ENCODE measurements around the gene NME1.
"Not testable (repeated sequence)": the region's sequence is repeated elsewhere in the genome, so short reads cannot be mapped to it uniquely, and the experiment has no call there.

NME1 gene

DNA sequence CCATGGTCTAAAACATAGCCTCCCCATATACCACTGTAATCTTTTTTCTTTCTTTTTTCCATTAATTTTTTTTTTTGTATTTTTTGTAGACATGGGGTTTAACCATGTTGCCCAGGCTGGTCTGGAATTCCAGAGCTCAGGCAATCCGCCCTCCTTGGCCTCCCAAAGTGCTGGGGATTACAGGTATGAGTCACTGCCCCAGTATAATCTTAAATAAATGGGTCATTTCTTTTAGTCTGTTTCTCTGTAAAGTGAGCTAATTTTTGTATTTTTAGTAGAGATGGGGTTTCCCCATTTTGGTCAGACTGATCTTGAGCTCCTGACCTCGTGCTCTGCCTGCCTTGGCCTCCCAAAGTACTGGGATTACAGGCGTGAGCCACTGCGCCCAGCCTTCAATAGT lies 5.7 kb upstream of the NME1 start:
- no peak for DNase-seq (ENCODE audit: low spot score)

DNA sequence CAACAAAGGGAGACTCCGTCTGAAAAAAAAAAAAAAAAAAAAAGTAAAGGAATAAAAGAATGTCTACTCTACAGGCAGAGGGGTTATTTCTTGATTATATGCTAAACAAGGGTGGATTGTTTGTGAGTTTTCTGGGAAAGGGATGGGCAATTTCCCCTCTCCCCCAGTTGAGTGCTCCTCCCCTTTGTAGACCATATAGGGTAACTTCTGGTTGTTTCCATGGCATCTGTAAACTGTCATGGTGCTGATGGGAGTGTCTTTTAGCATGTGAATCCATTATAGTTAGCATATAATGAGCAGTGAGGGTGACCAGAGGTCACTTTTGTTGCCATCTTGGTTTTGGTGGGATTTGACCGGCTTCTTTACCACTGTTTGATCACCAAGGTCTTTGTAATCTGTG lies 4.2 kb upstream of the NME1 start:
- DNase-seq (ENCODE audit: low spot score), result no peak

GRCh38 chr17:51150932-51151331 lies 2.4 kb upstream of the NME1 start:
- DNase-seq (ENCODE audit: low spot score), result no peak

- peak; percentile 71 for DNase-seq (ENCODE audit: low spot score)
Observed at GRCh38 chr17:51152766-51153209, 571 bp upstream of the NME1 start.

- peak; percentile 44 for DNase-seq (ENCODE audit: low spot score)
Observed at GRCh38 chr17:51154176-51154575, 817 bp downstream of the NME1 start.

GRCh38 chr17:51155416-51155815 lies 2.1 kb downstream of the NME1 start:
- DNase-seq (ENCODE audit: low spot score), result no peak

DNA sequence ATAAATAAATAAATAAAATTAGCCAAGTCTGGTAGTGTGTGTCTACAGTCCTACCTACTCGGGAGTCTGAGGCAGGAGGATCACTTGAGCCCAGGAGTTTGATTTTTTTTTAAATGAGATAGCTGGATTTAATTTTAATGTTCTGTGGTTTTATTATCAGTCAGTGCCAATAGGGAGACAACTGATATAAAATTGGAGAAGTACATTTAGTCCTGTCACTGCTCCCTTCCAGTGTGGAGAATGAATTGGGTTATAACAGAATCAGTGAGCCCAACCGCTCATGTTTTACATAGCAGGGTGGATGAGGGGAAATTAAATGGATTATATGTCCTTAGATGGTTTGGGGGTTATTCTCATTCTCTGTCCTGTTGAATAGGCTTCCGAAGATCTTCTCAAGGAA lies 6.2 kb downstream of the NME1 start:
- no peak for DNase-seq (ENCODE audit: low spot score)

GRCh38 chr17:51161541-51161940 lies 8.2 kb downstream of the NME1 start:
- no peak for DNase-seq (ENCODE audit: low spot score)

GRCh38 chr17:51164911-51165679 lies 11.7 kb downstream of the NME1 start:
- no peak for DNase-seq (ENCODE audit: low spot score)

DNA sequence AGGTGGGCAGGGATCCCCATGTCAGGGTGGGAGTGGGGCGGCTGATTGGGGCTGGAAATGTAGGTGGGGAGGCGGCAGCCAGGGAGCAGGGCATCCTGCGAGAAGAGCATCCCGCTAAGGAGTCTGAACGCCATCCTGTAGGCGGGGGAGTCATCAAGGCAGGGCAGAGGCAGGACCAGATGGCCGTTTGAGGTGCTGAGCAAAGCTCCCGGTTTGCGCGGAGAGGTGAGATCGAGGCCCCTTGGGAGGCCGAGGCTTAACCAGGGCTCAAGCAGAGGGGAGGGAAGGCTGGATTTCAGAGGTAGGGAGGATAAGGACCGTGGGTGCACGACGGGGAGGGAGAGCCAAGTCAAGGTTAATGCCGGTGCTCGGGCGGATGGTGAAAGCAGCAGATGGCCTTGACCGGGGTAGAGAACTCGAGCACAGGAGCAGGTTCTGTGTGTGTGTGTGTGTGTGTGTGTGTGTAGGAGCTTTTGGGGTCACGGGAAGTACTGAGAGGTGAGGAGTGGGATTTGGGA lies 12.4 kb downstream of the NME1 start:
- DNase-seq (ENCODE audit: low spot score), result peak; percentile 68

DNA sequence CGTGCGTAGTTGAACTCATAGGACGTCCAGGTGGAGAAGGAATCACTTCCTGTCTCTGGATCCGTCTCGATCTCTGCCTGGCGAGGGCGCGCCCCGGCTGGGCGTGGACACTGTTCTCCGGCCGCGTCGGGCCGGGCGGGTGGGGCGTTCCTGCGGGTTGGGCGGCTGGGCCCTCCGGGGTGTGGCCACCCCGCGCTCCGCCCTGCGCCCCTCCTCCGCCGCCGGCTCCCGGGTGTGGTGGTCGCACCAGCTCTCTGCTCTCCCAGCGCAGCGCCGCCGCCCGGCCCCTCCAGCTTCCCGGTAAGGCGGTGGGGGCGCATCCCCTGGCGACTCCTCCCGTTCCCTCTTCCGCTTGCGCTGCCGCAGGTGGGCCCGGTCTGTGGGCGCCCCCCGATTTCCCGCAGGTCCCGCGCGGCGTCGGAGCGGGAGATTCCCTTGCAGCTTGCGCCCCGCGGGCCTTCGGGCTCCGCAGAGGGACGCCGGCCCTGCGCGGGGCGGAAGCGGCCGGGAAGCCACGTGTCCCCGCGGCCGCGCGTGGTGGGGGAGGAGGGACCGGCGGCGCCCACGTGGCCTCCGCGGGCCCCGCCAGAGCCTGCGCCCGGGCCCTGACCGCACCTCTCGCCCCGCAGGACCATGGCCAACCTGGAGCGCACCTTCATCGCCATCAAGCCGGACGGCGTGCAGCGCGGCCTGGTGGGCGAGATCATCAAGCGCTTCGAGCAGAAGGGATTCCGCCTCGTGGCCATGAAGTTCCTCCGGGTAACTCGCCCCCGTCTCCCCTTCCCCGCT lies 13.0 kb downstream of the NME1 start, which contains the start of gene NME2:
Gene NME2 (plus strand): TSS at position 214 of the 789 bp plus-strand sequence. CDS start 420 bp downstream, at position 634.
- peak; percentile 89 for DNase-seq (ENCODE audit: low spot score)

DNA sequence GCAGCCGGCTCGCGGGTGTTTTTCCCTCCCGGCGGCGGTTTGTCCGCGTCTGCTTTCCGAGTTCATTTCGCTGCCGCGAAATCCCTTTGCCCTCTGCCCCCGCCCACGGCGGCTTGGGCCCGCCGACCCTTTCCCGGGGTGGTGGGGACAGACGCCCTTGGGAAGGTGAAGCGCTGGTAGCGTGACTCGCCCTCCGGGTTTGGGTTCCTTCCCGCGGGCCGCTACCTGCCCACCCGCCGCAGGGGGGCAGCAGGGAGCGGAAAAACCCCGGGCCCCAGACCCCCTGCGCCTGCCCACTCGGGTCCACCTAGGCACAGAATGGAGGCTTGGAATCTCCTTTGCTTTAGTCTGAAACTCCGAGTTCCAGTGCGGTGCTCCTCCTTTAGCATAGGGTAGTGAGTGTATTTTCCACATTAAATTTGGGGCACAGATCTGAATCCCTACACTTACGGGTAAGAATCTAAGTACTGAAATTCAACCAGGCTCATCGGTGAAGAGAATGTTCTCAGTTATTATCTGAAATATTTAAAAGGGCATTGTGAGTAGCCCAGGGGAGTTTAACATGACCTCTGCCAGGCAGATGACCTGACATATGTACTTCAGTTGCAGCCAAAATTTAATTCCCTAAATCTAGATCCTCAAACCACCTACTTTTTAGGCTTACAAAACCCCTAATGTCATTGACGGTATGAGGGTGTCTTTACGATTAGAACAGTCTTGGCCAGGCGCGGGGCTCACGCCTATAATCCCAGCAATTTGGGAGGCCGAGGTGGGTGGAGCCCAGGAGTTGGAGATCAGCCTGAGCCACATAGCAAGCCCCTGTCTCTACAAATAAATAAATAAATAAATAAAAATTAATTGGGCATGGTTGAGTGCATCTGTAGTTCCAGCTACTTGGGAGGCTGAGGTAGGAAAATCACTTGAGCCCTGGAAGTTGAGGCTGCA lies 13.9 kb downstream of the NME1 start:
- peak; percentile 61 for DNase-seq (ENCODE audit: low spot score)

DNA sequence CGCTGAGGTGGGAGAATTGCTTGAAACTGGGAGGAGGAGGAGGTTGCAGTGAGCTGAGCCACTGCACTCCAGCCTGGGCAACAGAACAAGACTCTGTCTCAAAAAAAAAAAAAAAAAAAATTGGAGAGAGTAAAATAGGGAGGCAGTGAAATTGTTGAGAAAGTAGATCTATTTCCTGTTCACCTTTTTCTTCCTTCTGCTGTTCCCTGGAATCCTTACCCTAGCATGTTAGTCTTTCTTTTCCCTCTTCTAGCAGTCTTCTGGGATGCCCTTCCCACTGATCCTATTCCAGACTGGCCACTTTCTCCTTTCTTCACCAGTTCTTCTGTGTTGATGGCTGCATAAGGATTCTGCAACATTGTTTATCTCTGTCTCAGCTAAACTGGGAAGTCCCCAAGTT lies 16.0 kb downstream of the NME1 start:
- no peak for DNase-seq (ENCODE audit: low spot score)

GRCh38 chr17:51170736-51171135 lies 17.4 kb downstream of the NME1 start:
- no peak for DNase-seq (ENCODE audit: low spot score)

DNA sequence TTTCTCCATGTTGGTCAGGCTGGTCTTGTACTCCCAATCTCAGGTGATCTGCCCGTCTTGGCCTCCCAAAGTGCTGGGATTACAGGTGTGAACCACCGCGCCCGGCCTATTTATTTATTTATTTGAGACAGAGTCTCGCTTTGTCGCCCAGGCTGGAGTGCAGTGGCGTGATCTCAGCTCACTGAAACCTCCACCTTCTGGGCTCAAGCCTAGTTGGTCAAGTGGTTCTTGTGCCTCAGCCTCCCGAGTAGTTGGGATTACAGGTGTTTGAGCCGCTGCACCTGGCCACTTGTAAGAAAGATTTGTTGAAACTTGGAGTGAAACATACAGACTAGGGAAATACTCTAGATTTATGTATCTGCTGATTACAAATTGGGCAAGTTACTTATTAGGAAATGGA lies 18.7 kb downstream of the NME1 start:
- DNase-seq (ENCODE audit: low spot score), result not testable (repeated sequence)

GRCh38 chr17:51180486-51180885 lies 27.1 kb downstream of the NME1 start:
- no peak for DNase-seq (ENCODE audit: low spot score)

DNA sequence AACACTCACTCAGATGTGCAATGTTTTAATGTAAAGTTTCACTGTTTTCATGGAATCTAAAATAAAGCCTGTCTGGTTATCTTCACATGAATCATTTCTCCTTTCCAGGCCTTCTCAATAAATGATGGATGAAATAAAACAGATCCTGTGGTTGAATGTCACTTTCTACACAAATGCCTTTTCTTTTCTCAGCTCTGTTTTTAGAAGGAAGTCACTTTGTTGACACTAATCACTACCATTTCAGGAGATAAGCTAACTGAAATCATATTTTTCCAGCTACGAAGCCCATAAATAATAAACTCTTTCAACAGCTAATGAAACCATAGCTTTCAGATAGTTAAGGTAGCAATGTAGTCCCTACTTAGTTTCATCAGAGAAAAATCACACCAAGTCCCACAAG lies 30.8 kb downstream of the NME1 start:
- DNase-seq (ENCODE audit: low spot score), result no peak

DNA sequence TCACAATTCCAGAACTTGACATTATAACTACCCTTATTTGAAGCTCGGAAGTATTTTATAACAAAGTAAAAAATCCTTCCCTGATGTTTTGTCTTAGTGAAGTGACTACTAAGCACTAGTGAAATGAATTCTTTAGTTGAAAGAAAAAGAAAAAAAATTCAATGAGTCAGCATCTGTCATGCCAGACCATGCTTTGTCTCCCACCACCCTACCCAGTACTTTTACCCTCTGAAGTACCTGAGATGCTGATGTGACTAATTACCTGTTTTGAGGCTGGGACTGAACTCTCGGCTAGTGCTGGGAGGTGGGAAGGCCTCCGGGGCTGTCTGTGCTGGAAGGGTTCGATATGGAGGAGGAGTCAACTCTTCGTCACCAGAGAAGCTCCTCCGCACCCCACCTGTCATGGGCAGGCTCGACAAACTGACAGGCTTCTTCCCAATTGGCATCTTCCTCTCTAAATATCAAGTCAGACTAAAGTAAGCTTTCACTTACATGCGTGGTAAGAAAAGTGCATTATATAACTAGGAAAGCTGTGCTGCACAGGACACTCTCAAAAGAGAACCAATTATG lies 32.5 kb downstream of the NME1 start:
- DNase-seq (ENCODE audit: low spot score), result no peak

DNA sequence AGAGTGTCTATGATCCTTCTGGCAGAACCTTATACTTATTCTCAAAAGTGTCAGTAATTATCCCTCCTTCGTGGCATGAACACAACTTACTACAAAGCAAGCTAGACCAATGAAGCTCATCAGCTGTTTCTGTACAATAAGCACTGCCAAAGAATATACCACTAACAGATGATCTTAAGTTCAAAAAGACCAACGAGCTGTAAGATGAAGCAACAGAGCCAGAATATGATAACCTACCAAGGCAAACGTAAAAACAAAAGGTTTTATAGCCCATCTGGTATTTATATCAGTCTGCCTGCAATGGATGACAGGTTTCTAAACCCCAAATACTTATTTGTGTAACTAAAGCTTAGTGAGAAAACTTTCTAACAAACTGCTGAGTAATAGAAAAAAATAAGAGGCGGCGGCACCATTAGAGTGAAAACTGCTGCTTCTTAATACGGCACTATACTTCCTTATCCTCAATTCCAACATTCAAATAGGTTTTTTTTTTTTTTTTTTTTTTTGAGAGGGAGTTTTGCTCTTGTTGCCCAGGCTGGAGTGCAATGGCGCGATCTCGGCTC lies 35.0 kb downstream of the NME1 start:
- DNase-seq (ENCODE audit: low spot score), result no peak

DNA sequence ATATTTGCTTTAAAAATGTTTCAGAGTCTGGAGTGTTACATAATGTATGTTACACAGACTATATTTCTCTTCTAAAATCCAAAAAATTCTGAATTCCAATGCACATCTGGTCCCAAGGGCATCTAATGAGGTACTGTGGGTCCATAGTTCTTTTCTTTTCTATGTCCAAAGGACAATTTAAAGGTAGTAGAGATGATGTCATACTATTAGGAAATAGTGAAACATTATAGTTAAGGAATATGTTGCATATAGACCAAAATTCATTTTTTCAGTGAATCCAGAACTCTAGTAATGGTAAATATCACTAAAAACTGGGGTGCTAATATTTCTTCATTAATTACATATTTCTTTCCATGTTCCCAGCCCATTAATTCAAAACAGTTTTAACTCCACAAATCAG lies 35.8 kb downstream of the NME1 start:
- no peak for DNase-seq (ENCODE audit: low spot score)

- DNase-seq (ENCODE audit: low spot score), result no peak
Observed at GRCh38 chr17:51189628-51190027, 36.3 kb downstream of the NME1 start.

All from RKO (cell line).